GM18526 (cell line): ENCODE results near the gene GADD45GIP1.

Source experiments
- POLR2A ChIP-seq: IDR thresholded peaks from 3 replicates; pipeline ENCODE4 v1.6.1; 2011; ENCODE audit not compliant: insufficient read length; ENCODE audit errors: extremely low read depth

GADD45GIP1 gene

DNA sequence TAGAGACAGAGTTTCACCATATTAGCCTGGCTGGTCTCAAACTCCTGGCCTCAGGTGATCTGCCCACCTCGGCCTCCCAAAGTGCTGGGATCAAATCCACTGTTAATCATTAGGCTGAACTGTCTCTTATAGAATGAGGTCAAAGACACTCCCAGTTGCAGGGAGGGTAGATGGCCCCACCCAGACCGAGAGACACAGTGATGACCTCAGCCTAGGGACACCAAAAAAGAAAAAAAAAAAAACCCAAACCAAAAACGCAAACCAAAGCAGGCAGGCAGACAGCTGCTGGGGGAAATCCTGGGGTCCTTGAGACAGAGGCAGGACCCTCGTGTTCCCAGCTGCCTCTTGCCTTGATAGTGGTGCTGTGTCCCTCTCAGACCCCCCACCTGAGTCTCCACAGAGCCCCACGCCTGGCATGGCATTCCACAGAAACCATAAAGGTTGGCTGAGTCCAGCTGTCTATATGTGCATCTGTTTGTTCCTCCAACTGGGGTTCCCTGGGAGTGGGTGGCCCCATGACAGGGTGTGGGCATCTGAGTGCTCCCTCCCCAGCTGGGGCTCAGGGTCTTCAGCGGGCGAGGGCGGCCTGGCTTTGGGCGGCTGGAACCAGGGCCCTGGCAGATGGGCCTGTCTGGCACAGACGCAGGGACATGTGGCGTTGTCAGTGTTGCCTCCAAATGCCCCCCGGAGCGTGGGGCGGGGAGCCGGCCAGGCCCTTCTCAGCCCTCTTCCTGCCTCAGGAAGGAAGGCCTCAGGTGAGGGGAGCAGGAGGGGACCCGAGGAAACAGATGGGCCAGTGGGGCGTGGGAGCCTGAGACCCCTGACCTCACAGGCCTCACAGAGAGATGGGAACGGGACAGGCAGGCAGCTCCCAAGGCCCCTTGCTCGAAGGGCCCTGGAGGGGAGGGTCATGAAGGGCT, 17.5 kb upstream of the GADD45GIP1 start:
- no peak for TF ChIP-seq POLR2A

- no peak for TF ChIP-seq POLR2A
These were observed 16.2 kb upstream of the GADD45GIP1 start for GRCh38 chr19:12973236-12973635.

- TF ChIP-seq POLR2A: no peak
These were observed 13.2 kb upstream of the GADD45GIP1 start for GRCh38 chr19:12970070-12970820.

- TF ChIP-seq POLR2A: no peak
These were observed 12.4 kb upstream of the GADD45GIP1 start, which contains the start of gene DAND5 for GRCh38 chr19:12969292-12969988. Gene DAND5, plus strand, starts transcription at chr19:12969576. Its CDS starts 85 bp downstream, at chr19:12969661.

DNA sequence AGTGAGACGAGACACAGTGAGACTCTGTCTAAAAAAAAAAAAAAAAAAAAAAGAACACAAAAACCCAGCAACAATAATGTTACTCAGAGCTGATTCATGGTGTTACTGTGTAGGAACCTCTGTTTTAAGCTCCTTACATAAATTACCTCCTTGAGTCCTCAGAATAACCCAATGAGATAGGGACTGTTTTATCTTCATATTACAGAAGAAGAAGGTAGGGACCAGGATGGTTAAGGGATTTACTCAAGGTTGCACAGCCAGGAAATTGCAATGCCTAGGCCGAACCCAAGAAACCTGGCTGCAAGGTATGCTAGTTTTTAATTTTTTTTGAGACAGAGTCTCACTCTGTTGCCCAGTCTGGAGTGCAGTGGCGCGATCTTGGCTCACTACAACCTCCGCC, 10.9 kb upstream of the GADD45GIP1 start:
- no peak for TF ChIP-seq POLR2A

- TF ChIP-seq POLR2A: no peak
These were observed 8.8 kb upstream of the GADD45GIP1 start for GRCh38 chr19:12965812-12966135.

DNA sequence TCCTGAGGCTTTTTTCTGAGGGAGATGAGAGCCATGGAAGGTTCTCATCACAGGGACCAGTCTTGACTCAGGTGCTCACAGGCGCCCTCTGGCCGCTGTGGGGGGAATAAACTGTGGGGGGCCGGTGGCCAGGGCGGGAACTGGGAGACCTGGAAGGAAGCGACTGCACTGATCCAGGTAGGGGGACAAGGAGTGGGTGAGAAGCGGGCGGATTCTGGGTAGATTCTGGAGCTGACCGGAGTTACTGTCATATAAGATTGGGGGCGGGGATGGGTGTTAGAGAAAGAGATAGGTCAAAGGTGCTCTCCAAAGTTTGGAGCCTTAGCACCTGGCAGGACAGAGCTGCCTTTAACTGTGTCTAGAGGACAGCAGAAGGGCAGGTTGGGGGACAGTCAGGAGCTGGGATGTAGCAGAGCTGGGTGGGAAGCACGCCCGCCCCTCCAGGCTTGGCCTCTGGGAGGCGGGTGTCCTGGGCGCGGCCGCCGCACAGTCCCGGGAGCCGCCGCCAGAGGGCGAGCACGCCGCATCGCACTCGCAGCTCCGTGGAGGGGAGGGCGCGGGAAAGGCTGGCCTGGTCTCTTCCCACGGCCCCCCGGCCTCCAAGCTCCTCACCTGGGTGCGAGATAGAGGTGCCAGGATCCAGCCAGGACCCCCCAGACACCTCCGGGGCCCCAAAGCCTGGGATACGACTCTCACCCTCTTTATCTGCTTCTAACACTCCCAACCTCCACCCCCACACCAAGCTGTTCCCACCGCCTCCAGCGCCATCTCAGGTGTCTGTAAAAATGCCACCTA, 8.2 kb upstream of the GADD45GIP1 start:
- TF ChIP-seq POLR2A: no peak

DNA sequence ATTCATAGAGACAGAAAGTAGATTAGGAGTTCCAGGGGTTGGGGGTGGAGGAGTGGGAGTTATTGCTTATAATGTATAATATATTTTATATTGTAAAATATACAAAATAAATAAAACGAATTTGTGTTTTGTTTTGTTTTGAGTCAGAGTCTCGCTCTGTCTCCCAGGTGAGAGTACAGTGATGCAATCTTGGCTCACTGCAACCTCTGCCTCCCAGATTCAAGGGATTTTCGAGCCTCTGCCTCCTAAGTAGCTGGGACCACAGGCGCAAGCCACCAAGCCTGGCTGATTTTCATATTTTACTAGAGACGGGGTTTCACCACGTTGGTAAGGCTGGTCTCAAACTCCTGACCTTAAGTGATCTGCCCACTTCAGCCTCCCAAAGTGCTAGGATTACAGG, 2.5 kb upstream of the GADD45GIP1 start:
- TF ChIP-seq POLR2A: no peak

DNA sequence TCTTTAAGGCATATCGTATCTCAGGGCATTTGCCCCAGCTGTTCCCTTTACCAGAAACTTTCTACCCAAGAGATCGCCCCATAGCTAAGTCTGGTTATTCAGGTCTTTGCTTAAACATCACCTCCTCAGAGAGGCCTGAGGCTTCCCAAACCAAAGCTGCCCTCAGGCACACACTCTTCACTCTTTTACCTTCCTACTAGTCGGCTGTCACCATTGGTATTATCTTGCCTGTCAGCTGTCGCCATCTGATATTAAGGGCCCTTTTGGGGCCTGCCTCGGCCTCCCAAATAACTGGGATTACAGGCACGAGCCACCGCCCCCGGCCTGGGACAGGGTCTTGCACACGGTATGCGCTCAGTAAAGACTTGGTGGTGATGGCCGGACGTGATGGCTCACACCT, 1.0 kb downstream of the GADD45GIP1 start:
- TF ChIP-seq POLR2A: no peak

DNA sequence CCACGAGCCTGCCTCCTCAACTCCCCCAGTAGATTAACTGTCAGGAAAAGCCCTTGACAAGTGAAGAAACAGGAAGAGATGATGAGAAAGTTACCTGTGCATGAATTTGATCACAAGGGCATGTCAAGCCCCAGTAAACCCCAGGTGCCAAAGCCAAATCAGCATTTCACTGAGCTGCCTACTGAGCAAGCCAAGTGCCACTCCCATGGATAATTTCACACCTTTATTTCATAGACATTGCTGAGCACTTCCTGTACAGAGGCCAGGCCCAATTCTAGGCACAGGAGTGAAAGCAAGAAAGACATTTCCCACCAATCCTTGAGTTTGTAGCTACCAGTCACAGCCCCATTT, 2.4 kb downstream of the GADD45GIP1 start:
- no peak for TF ChIP-seq POLR2A

GRCh38 chr19:12953799-12954611, 3.0 kb downstream of the GADD45GIP1 start:
- no peak for TF ChIP-seq POLR2A

DNA sequence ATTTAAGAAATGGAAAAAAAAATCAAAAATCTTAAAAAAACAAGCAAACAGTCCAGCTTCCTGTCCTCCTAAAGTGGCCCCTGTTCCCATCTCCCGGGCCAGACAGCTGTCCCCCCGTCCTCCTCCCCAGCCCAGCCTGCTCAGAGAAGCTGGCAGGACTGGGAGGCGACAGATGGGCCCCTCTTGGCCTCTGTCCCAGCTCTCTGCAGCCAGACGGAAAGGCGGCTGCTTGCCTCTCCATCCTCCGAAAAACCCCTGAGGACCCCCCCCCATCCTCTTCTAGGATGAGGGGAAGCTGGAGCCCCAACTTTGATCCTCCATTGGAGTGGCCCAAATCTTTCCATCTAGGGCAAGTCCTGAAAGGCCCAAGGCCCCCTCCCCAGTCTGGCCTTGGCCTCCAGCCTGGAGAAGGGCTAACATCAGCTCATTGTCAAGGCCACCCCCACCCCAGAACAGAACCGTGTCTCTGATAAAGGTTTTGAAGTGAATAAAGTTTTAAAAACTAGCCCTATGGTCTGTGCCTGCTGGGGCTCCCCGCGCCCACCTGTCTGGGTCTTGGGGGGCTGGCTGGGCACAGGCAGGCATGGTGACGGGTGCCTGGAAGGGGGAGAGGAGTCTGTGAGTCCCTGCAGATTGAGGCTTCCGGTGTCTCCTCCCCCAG, 3.8 kb downstream of the GADD45GIP1 start:
- no peak for TF ChIP-seq POLR2A

- TF ChIP-seq POLR2A: no peak
These were observed 4.4 kb downstream of the GADD45GIP1 start for GRCh38 chr19:12952488-12953137.
